Stimulated activated naive CD8-positive, alpha-beta T cell treated with anti-CD3 and anti-CD28 coated beads, Interleukin-15, amount 100 ng/mL, for 72 hours (primary cell): ENCODE data around the gene CFAP299.

Experiments
- ATAC-seq: fragments of 150-1000 bp; cut with Tn5 transposase; 2 replicates; pipeline ENCODE4 v1.10.0; 2021; ENCODE audit warnings: mild to moderate bottlenecking, moderate library complexity
- DNase-seq, 2 donors: peaks; one replicate each; pipeline ENCODE4 v3.0.0; 2021 to 2022
- H3K27ac Mint-ChIP-seq, 2 donors: one replicate each; pipeline ENCODE4 v1.8.0; 2022; ENCODE audit warnings: mild to moderate bottlenecking in 2 of 2, mixed read lengths in 2 of 2, moderate library complexity in 2 of 2
- H3K27me3 Mint-ChIP-seq: one replicate; pipeline ENCODE4 v1.8.0; 2022; ENCODE audit warnings: mixed read lengths
- H3K4me1 Mint-ChIP-seq: one replicate; pipeline ENCODE4 v1.8.0; 2022; ENCODE audit warnings: mild to moderate bottlenecking, mixed read lengths
- H3K4me3 Mint-ChIP-seq, 2 donors: one replicate each; pipeline ENCODE4 v1.8.0; 2022; ENCODE audit warnings: mild to moderate bottlenecking in 2 of 2, mixed read lengths in 2 of 2, moderate library complexity in 1 of 2
- H3K9me3 Mint-ChIP-seq, 2 donors: one replicate each; pipeline ENCODE4 v1.8.0; 2022; ENCODE audit warnings: mixed read lengths in 2 of 2

Gene CFAP299

GRCh38 chr4:80532674-80533333, 197.3 kb downstream of the CFAP299 start:
- ATAC-seq (no peak), DNase-seq (no peak)
- Mint-ChIP-seq H3K4me1 (peaks cover 5% of the 10 kb centered on the region), H3K4me3 (no peak overlapping the region), H3K27ac (no peak overlapping the region), H3K9me3 (no peaks in the 10 kb centered on the region), H3K27me3 (no peaks in the 10 kb centered on the region)

- ATAC-seq (no peak), DNase-seq (no peak)
- Mint-ChIP-seq H3K9me3 (no peaks in the 10 kb centered on the region), H3K4me3 (no peak overlapping the region), H3K27ac (no peak overlapping the region), H3K27me3 (peaks cover 10% of the 10 kb centered on the region), H3K4me1 (peaks cover 23% of the 10 kb centered on the region)
Observed at GRCh38 chr4:80535551-80535950, 200.0 kb downstream of the CFAP299 start.

- ATAC-seq = no peak
- peaks cover 25% of the 10 kb centered on the region for H3K27me3 Mint-ChIP-seq
- H3K27ac Mint-ChIP-seq = no peak overlapping the region
- peaks cover 42% of the 10 kb centered on the region for H3K4me1 Mint-ChIP-seq
- H3K9me3 Mint-ChIP-seq = no peaks in the 10 kb centered on the region
- DNase-seq = no peak
- no peak overlapping the region for H3K4me3 Mint-ChIP-seq
Observed at GRCh38 chr4:80538276-80538926, 202.9 kb downstream of the CFAP299 start.

GRCh38 chr4:80539190-80539589, 203.7 kb downstream of the CFAP299 start:
- no peaks in the 10 kb centered on the region for H3K9me3 Mint-ChIP-seq
- peaks cover 42% of the 10 kb centered on the region for H3K4me1 Mint-ChIP-seq
- ATAC-seq (no peak), DNase-seq (no peak)
- H3K27me3 Mint-ChIP-seq = peaks cover 27% of the 10 kb centered on the region
- peak overlapping the region in 1 of 2 donors; percentile 5 for H3K4me3 Mint-ChIP-seq
- H3K27ac Mint-ChIP-seq = no peak overlapping the region

GRCh38 chr4:80540349-80540748, 204.8 kb downstream of the CFAP299 start:
- no peak for DNase-seq
- Mint-ChIP-seq H3K27ac (peak overlapping the region in 1 of 2 donors; percentile 90), H3K4me3 (peak overlapping the region in 1 of 2 donors; percentile 50), H3K27me3 (peaks cover 27% of the 10 kb centered on the region), H3K4me1 (peaks cover 42% of the 10 kb centered on the region), H3K9me3 (no peaks in the 10 kb centered on the region)
- ATAC-seq = peak; percentile 14

- DNase-seq (no peak), ATAC-seq (peak; percentile 90)
- peaks cover 42% of the 10 kb centered on the region for H3K4me1 Mint-ChIP-seq
- peak overlapping the region; percentile 39 to 62 for H3K4me3 Mint-ChIP-seq
- H3K9me3 Mint-ChIP-seq = peaks cover 0 to under 1% of the 10 kb centered on the region in 2 donors
- peak overlapping the region in 1 of 2 donors; percentile 79 for H3K27ac Mint-ChIP-seq
- H3K27me3 Mint-ChIP-seq = peaks cover 27% of the 10 kb centered on the region
Observed at GRCh38 chr4:80540785-80541469, 205.4 kb downstream of the CFAP299 start.

- H3K4me1 Mint-ChIP-seq = peaks cover 37% of the 10 kb centered on the region
- H3K27ac Mint-ChIP-seq = no peak overlapping the region
- ATAC-seq (no peak), DNase-seq (no peak)
- H3K27me3 Mint-ChIP-seq = peaks cover 27% of the 10 kb centered on the region
- no peak overlapping the region for H3K4me3 Mint-ChIP-seq
- H3K9me3 Mint-ChIP-seq = peaks cover 10 to 13% of the 10 kb centered on the region in 2 donors
Observed at GRCh38 chr4:80542747-80543146, 207.2 kb downstream of the CFAP299 start.

GRCh38 chr4:80560337-80560736, 224.8 kb downstream of the CFAP299 start:
- Mint-ChIP-seq H3K4me1 (no peaks in the 10 kb centered on the region), H3K27me3 (no peaks in the 10 kb centered on the region), H3K27ac (peak overlapping the region in 1 of 2 donors; percentile 67), H3K4me3 (no peak overlapping the region), H3K9me3 (peaks cover 19 to 22% of the 10 kb centered on the region in 2 donors)
- ATAC-seq = no peak
- DNase-seq = no peak

- ATAC-seq = no peak
- peak overlapping the region in 1 of 2 donors; percentile 41 for H3K27ac Mint-ChIP-seq
- H3K4me3 Mint-ChIP-seq = peak overlapping the region; percentile 18 to 56
- no peaks in the 10 kb centered on the region for H3K4me1 Mint-ChIP-seq
- peaks cover 10 to 14% of the 10 kb centered on the region in 2 donors for H3K9me3 Mint-ChIP-seq
- DNase-seq = no peak
- H3K27me3 Mint-ChIP-seq = no peaks in the 10 kb centered on the region
Observed at GRCh38 chr4:80566203-80566872, 230.8 kb downstream of the CFAP299 start.

GRCh38 chr4:80568891-80569290, 233.4 kb downstream of the CFAP299 start:
- Mint-ChIP-seq H3K9me3 (peaks cover 7 to 11% of the 10 kb centered on the region in 2 donors), H3K27ac (no peak overlapping the region), H3K27me3 (no peaks in the 10 kb centered on the region), H3K4me3 (no peak overlapping the region), H3K4me1 (no peaks in the 10 kb centered on the region)
- DNase-seq = no peak
- no peak for ATAC-seq

- no peak overlapping the region for H3K4me3 Mint-ChIP-seq
- ATAC-seq (no peak), DNase-seq (no peak)
- peaks cover 11 to 12% of the 10 kb centered on the region in 2 donors for H3K9me3 Mint-ChIP-seq
- no peaks in the 10 kb centered on the region for H3K27me3 Mint-ChIP-seq
- peak overlapping the region in 1 of 2 donors; percentile 3 for H3K27ac Mint-ChIP-seq
- peaks cover 8% of the 10 kb centered on the region for H3K4me1 Mint-ChIP-seq
Observed at GRCh38 chr4:80576796-80577195, 241.3 kb downstream of the CFAP299 start.

GRCh38 chr4:80578001-80578400, 242.5 kb downstream of the CFAP299 start:
- ATAC-seq = no peak
- no peak for DNase-seq
- Mint-ChIP-seq H3K27me3 (no peaks in the 10 kb centered on the region), H3K4me3 (no peak overlapping the region), H3K9me3 (peaks cover 8 to 12% of the 10 kb centered on the region in 2 donors), H3K27ac (no peak overlapping the region), H3K4me1 (peaks cover 8% of the 10 kb centered on the region)

GRCh38 chr4:80585542-80585941, 250.0 kb downstream of the CFAP299 start:
- Mint-ChIP-seq H3K4me3 (no peak overlapping the region), H3K27ac (no peak overlapping the region), H3K4me1 (peaks cover 3% of the 10 kb centered on the region), H3K27me3 (no peaks in the 10 kb centered on the region), H3K9me3 (no peaks in the 10 kb centered on the region)
- no peak for ATAC-seq
- no peak for DNase-seq

GRCh38 chr4:80586716-80587115, 251.2 kb downstream of the CFAP299 start:
- DNase-seq = no peak
- no peaks in the 10 kb centered on the region for H3K27me3 Mint-ChIP-seq
- H3K9me3 Mint-ChIP-seq = no peaks in the 10 kb centered on the region
- H3K4me3 Mint-ChIP-seq = no peak overlapping the region
- no peak overlapping the region for H3K27ac Mint-ChIP-seq
- ATAC-seq = no peak
- H3K4me1 Mint-ChIP-seq = no peaks in the 10 kb centered on the region

GRCh38 chr4:80587871-80588385, 252.4 kb downstream of the CFAP299 start:
- Mint-ChIP-seq H3K4me3 (no peak overlapping the region), H3K9me3 (no peaks in the 10 kb centered on the region), H3K27me3 (no peaks in the 10 kb centered on the region), H3K27ac (no peak overlapping the region), H3K4me1 (no peaks in the 10 kb centered on the region)
- DNase-seq (no peak), ATAC-seq (no peak)
